ENCODE data around the gene MAML3.

Gene MAML3

DNA sequence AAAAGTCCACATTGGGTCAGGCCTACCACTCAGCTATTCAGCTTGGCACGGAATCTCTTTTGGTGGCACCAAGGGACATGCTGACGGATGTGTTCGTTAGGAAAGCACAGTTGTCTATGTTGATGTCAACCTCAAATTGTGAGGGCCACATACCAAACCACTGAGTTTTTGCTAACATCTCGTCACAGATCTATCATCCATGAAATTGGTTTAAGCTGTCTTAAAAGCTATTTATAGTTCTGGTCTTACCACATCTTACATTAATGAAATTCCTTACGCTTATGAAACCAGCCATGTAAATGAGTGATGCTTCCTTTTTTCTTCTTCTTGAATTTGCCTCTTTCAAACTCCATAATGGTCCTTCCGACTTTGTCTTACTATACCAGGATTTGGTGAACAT, 386.8 kb downstream of the MAML3 start:
- no peak for DNase-seq

DNA sequence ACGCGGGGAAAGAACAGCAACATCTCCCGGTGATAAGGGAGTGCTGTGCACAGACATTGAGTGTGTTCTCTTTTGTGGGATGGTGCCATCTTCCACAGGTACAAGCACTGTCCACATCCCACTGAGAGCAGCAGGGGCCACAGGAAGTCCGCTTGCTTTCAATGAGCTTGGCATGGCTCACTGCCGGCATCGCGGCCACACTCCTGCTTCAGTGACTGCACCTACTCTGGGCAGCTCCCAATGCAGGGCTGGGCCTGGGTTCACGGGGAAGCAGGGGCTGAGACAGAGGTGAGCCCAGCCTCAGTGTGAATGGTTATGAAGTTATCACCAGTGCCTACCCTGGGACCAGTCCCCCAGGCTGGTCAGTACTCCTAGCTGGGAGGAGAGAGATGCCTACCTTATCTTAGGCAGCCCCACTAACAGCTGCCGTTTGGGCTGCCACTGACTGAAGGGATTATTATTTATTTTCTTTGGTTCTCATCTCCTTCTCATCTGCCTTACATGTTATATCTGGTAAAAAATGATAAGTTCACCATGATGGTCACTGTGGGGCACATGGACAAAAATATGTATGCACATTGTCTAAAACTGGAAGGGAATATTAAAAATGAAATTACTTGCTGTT, 389.2 kb downstream of the MAML3 start:
- DNase-seq: peak; percentile 4 to 46

DNA sequence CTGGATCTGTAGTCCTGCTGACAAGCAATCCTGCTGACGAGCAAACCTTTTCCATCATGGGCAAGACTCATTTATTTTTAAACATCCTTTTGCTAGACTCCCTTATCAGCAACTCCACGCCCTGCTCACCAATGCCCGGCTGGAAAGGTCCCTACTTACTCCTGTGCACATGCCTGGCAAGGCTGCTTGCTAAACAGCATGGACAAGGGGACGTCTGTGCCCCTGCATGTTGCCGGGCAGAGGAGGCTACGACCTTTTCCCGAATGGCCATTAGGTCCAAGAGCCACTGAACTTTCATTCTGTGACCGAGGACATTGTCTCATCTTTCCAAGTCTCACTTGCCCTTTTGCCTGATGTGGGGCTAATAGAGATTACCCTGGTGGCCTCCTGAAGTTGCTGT, 389.8 kb downstream of the MAML3 start:
- peak in 1 of 2 experiments; percentile 44 for DNase-seq

DNA sequence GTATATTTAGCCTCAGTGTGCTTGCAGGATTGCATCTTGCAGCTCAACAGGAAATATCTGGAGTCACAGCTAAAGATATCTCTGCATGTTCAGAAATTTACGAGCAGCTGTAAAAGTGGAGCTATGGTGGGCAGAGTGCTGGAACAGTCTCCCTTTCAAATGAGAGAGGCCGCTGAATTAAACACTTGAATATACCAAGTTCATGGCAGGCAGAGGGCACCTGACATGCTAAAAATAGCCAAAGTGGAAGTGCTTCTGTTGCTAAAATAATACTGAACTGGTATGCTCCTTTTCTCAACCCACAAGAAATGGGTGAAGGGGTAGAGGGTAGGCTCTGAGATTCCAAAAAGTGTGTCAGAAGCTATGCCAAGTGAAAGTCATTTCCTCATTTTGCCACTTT, 390.3 kb downstream of the MAML3 start:
- peak in 1 of 2 experiments; percentile 10 for DNase-seq

DNA sequence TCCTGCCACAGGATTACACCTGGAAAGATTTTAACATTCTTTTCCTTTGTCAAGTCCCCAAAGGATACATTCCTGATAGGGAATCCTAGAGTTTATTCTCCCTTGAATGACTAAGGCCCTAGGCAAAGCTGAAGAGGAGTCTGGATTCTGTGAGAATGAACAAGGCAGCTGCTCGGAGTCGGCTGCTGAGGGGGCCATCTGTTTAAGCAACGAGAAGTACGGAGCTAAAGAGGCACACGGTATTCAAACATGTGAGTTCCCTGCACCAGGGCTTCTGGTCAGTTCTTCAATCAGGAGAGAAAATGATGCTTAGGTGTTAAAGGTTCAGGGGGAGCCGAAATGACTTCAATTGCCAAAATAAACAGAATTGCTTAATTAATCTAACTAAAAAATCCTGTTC, 390.8 kb downstream of the MAML3 start:
- DNase-seq: peak; percentile 0 to 21

DNA sequence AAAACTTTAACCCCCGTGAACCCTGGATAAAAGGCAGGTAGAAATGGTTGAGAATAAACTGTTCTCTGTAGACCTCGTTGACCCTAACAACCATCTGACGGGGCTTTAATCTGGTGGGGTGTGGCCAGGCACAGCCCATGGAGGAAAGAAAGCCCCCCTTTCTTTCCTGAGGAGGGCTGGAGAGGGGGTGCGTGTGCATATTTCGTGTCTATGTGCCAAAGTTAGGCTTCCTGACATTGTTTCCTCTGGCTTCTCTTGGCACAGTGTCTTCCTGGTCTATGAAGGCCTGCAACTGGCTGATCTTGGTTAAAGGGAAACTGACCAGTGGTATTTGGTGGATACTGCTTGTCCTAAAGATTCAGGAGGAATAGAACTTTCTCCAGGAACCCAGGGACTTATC, 391.3 kb downstream of the MAML3 start:
- no peak for DNase-seq

DNA sequence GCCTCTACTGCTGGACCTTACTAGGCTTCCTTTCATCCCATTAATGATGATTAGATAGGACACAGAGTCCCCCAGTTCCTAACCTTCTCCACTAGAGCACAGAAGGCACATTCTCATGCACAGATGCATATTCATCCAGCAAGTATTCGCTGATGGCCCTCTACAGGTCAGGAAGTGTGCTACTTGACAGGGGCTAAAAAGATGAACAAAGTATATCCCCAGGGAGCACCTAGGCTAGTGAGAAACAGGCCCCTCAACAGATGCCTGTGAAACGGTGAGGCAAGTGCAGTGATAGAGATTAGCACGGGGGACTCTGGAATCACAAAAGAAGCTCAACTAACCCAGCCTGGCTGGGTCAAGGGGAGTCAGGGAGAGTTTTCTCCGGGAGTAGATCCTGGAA, 392.5 kb downstream of the MAML3 start:
- no peak for DNase-seq

DNA sequence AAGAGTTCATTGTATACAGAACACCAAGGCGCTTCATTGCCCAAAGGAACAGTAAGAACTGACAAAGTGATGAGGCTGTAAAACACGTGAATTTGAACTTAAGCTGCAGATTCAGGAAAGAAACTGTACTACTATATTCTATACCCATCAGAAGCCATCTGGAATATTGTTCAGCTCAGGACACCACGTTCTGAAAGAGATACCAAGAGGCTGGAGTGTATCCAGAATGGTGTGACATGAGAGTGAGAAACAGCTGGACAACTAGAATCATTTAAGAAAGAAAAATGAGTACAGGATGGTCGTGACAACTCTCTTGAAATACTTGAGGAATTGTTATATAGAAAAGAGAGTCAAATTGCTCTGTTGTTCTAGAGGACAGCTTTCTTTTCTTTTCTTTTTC, 393.4 kb downstream of the MAML3 start:
- DNase-seq: no peak

DNA sequence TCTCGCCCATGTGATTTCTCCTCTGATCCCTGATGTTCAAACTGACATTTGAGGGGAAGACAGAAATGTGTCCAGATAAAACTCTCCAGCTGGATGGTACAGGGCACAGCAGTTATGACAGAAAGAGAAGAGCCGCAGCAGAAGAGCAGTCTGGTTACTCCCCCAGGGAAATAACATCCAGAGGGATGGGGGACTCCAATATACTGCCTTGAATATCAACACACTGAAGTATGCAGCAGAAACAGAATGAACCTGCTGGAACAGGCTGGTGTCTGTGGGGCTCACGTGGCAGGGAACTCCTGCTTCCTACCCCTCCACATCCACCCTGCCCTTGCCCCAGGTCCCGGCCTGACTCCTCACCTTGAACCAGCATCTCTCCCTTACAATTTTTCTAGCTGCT, 394.9 kb downstream of the MAML3 start:
- no peak for DNase-seq

DNA sequence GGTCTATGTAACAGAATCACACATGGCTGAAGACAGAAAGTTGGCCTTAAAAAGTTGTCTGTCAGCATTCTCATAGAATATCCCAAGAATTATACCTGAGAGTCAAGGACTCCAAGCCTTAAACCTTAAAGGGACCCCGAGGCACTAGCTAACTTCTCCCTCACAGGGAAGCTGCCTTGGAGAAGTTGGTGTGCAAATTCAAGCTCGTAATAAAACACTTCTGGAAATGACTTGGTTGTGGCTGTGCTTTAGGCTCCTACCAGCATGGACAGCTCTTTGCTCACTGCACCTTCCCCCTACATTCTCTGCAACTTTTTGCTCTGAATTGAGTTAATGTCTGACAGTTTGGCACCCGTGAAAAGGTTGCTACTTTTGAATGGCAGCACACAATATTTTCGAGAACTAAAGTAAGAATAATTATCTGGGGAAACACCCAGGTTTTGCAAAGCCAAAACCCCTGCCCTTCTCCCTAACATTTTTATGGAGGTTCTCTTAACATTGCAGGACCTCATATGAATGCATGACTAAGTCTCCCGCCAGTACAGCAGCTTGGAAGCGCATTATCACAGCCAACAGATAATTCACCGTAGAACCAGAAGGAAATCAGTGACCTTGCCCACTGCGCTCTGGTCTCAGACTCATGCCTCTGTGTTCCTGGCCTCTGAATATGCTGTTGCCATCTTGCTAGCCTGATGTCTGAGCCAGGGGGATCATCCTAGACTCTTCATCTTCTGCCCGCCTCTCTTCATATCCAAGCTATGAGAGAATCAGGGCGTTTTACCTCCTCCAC, 397.4 kb downstream of the MAML3 start:
- DNase-seq: no peak

DNA sequence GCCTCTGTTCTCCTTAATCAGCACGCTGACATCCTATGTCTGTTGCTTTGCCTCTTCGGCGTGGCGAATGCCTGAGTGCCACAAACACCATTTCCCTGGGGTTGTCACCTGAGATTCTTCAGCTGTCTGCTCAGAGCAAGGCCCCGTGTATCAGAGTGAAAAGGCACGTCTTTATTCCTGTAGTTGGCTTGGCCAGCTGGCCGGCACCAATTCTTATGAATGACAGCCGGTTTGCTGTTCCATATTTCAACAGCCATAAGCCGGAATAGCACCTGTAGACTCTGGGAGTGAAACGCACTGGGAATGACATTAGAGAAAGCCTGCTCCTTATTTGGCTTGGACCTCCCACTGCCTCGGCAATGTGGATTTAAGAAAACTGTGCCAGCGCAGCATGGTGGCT, 399.0 kb downstream of the MAML3 start:
- peak; percentile 33 to 63 for DNase-seq

DNA sequence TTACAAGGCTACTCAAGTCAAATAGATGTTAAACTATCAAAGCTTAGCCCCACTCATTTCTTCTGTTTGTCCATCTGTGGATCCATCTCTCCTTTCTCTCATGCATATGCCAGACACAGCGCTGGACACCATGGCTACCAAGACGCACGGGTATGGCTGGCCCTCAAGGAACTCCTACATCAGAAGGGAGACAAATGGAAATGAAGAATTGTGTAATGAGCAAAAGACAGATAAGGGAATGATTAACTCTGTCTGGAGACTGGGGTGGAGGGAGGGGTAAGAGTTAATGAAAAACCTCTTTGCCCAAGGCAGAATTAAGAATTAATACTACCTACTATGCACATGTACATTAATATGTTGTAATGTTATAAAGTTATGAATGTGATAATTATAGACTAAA, 400.3 kb downstream of the MAML3 start:
- no peak for DNase-seq

DNA sequence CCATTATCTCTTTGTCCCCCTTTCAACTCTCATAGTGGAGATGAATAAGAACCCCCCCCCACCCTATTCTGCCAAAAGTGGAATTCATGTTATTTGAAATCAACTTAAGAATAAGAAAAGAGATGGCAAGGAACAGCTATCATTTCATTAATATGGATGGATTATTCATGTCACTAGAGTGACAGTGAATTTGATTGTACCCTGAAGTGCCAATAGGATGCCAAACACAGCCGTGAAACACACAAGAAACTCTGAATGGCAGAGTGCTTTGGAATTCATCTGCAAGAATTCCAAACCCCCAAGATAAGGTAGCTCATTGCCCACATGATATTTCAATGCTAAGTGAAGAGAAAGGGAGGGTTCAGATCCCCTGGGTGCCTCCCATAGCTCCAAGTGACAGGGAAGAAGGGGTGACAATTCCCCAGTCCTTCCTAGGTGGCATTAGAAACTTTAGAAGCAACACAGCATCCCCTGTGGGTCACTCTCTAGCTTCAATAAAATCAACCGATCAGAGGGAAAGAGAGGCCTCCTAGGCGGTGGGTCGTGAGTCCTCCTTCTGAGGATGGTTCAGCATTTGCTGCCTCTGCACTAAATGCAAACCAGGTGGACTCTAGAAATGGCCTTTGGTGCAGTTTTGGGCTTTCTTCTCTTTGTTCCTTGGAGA, 404.0 kb downstream of the MAML3 start:
- no peak for DNase-seq

DNA sequence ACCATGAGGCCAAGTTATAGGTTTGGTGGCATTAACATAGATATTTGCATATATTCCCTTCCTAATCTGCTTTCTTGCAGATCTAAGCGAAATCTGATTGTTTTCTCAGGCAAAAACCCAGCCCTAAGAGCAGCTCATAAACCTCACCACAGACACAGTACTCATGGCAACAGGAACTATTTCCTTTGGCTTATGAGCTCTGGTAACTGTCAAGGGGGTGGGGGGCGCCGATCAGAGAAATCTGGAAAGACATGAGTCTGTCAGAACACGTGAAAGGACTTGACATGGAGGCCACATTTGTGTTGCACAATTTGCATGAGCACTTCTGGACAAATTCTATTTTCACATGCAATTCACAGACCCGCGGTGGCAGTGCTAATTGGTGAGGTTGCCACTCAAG, 404.6 kb downstream of the MAML3 start:
- no peak for DNase-seq

DNA sequence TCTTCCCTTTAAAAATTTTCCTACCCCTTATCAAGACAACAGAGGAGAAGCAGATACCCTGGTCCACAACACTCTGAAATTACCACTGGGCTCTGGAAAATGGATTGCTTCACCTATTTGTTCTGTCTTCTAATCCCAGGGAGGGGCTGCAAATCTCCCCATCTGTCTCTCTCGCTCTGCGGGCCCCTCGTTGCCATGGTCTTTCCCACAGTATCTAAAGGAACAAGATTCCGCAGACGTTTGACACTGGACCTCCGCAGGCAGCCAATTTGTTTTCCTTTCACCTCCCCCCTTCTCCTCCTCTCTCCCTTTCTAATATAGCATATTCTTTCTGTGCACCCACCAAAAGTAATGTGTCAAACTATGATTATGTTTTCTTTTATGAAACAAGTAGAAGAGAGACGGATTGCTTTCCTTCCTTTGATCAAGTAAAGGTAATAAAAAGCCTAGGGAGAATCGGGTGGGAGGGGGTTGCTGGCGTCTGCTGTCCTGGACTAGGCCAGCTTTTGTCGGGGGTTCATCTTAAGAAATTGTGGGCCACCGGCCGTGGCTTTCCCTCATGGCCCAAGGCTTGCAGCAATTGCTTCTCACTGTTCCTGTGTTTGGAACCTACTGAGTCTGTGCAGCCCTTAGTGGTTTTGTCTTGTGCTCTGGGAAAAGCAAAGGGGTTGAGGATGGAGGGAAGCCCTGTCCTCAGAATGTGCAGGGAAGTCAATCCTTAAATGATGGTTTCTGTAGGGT, 407.4 kb downstream of the MAML3 start:
- DNase-seq: no peak

DNA sequence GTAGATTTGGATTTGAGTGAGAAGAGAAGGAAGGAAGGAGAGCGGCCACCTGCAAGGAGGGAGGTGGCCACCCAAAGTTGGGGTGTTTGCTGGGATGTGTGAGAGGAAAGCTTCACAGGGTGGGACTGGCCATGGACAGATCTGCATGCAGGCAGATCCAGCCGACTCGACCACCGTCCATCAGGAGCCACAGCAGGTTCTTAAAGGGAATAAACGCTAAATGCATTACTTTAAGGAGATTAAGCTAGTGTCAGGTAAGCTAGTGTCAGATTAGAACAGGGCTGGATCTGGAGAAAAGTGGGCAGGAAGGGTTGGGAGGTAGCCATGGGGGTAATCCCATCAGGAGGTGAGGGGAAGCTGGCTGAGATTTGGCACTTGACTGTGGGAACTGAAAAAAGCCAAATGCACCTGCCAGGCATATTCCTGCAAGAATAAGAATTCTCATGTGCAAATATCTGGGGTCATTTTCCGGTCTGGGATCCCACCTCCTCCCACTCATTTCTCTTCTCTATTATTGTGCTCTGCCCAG, 408.8 kb downstream of the MAML3 start:
- DNase-seq: no peak

DNA sequence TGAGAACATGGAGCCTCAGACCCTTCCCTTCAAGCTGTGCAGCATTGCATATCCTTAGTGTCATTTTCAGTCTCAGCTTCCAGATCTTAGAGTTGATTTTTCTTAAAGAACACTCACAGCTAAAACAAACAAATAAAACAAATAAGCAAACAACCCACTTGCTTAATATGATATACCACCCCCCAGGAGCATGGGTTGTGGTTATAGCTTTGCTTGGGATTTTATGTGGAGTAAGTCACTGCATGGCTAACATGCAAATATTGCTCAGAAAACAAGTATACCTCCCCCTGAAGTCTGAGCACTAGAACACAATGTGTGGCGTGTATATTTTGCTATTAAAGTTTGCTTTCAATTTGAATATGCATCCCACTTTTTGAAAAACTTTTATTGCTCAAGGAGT, 409.8 kb downstream of the MAML3 start:
- DNase-seq: no peak

DNA sequence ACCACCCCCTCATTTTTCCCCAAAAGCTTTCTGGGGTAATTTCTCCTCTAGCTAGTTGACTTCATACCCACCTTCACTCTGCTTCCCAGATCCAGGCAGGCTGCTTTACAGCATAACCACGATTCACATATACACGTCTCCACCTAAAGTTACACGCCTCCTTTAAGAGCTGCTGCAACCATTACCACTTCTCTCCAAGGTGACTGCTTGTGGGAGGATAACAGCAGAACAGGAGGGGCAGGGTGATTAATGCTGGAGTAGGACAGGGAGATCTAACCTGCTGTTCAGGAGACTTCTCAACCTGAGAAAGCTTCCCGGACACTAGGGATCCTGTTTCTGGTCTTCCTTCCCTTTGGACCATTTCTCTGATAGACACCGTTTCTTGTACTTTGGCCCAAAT, 411.0 kb downstream of the MAML3 start:
- DNase-seq: no peak

DNA sequence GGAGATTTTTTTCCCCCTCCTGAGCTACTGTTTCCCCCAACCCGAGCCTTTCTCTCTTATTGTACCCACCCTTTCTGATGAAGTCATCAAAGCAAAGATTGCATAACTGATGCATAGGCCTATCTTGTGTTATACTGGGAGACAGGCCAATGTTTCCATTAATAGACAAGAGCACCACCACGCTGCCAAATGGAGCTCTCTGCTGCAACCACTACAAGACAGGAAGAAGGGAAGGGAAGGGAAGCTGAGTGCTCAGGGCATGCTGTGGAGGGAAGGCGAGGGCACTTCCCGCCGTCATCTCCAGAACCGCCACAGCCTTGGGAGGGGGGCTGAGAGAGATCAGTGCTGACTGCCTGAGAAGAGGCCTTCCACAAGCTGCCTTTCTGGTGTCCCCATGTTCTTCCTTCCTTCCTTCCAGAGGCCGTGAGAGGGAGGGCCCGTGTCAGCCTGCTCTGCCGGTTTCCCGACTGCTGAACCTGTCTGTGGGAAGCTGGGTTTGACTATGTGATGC, 413.4 kb downstream of the MAML3 start:
- peak; percentile 75 to 81 for DNase-seq

DNA sequence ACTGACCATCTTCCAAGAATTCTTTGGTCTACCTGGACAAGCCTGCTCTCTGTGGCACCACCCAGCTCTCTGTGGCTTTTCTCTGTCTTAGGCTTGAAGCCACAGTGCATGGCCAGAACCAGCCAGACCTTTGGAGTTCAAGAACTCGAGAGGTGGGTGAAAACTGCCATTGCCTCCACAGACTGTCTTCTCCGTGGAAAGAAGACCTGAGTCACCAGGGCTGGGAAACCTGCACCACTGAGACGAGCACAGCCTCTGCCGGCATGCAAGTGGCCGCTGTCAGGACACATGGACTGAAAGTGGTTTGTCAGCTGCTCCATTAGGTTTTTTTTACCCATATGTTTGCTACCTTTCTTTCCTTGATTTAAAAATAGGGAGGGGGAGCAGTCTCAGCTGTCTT, 413.9 kb downstream of the MAML3 start:
- DNase-seq: peak in 1 of 2 experiments; percentile 56

DNA sequence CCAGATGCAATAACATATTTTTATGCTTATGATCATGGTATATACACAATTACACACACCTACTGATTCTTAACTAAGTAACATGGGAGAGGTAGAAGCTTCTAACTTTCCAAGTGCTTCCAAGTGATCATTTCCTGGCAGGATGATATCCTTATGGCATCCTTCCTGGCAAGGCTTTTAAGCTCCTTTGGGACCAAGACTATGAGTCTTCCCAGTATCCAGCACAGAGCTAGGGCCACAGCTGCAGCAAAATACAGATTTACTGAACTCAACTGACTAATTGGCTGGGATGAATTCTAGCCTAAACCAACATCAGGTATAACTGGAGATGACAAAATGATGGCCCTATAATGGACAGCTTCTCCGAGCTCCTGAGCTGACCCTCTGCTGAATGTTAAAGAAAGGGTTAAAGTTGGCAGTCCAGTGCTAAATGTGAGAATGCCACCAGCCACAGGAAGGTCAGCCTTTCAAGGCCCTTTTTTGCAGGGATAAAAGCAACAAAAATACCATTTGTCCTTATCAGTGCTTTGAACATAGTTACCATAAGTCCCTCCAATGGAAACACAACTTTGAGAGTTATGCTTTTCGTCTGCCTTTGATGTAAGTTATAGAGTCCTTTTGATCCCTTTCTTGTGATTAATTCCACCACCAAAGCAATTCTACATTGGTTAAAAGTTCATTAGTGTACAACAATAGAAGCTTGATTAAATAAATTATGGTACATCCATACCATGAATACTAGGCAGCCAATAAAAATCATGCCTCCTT, 415.0 kb downstream of the MAML3 start:
- no peak for DNase-seq

DNA sequence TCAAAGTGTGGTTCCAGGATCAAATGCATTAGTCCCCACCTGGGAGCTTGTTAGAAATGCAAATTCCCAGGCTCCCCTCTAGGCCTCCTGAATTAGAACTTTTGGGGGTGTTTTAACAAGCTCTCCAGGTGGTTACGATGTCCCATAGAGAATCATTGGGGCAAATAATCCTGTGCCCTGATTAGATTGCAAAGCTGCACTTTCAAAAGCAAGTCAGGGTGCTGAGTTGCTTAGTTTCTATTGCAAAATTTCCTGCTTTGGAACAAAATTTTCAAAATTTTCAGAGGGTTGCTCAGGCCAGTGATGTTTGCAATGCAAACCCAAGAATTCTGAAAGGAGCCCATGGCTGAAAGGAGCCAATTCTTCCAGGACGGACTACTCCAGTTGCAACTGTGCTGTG, 417.3 kb downstream of the MAML3 start:
- no peak for DNase-seq
